GM21576 (cell line): ENCODE measurements around the gene PLEKHG3.

Experiments used
- ATAC-seq: cut with Tn5 transposase; IDR thresholded peaks from one replicate; pipeline ENCODE4 v1.9.1; 2021; ENCODE audit warnings: mild to moderate bottlenecking, moderate library complexity; ENCODE audit not compliant: unreplicated experiment

PLEKHG3 gene

DNA sequence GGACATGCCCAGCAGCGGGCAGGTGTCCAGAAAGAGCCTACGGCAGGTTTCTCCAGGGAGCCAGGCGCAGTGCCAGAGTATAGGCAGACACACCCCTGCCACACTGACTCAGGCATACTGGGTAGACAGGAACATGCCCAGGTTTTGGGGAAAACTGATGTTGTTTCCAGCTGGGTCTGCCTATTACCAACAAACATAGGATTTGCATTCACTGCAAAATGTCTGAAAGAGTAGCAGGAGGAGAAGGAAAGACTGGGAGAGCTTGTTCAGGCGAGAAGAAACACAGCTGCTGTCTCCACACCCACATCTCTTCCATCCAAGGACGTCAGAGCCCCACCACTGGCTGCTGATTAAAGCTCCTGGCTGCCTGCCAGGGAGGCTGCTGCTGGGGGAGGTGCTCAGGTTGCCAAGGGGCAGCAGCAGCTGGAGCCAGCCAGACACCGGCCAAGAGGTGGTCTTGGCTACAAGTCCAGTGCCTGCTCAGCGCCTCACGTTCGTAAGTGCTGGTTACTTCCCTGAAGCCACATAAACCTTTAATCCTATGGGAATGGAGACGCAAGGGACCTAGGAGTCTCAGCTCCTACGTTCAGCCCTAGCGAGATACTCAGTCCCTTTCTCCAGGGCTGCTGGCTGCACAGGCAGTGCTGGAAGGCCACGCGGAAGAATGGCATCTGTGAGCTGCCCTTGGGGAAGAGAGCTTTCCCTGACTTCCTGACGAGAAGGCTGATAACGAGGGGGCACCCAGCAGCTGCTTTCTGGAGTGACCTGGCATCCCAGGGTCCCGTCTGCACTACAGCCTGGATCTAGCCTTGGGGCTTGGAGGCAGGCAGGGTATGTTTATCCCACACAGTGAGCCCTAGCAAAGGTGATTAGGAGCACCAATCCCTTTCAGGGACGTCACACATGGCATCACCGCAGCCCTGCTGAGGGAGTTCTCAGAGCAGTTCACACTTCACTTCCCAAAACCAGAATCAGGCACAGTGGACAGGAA is 58.1 kb downstream of the PLEKHG3 start:
- ATAC-seq = no peak

GRCh38 chr14:64763085-64763782 is 59.0 kb downstream of the PLEKHG3 start:
- no peak for ATAC-seq

GRCh38 chr14:64763801-64764621 is 59.8 kb downstream of the PLEKHG3 start:
- no peak for ATAC-seq

DNA sequence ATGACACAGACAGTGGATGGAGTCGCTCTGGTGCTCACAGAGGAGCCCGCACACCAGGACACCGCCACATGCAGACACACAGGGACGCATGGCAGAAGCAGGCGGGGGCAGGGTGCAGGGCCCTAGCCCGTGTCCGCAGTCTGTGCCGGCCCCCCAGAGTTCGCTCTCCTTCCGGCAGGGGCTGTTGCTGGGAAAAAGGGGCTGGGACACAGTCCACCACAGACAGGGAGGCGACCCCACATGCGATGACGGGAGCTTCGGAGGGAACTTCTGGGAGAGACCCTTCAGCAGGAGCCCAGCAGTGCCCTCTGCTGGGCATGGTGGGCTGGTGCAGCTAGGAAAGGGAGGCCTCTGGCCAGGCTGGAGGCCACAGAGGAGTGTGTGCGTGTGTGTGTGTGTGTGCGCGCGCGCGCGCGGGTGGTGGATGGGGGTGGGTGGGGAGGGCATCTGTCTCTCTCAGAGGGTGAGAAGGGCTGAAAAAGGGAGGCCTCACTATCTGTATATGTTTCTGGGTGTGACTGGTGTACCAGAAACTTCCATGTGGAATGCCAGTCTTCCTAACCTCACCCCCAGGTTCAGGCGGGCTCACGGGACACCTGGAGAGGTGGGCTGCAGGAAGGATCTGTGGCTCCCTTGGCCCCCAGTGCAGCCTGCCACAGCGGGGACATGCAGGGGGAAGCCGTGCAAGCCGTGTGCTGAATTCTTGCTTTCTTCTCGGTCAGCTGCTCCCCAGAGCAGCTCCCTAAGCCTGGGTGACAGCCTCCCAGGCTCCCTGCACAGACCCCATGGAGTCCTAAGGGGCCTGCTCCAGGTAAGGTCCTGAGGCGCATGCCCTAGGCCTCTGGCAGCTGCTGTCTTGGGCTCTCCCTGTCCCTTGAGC is 60.7 kb downstream of the PLEKHG3 start:
- ATAC-seq = no peak

- ATAC-seq = no peak
These were observed 61.6 kb downstream of the PLEKHG3 start for GRCh38 chr14:64765740-64766302.

DNA sequence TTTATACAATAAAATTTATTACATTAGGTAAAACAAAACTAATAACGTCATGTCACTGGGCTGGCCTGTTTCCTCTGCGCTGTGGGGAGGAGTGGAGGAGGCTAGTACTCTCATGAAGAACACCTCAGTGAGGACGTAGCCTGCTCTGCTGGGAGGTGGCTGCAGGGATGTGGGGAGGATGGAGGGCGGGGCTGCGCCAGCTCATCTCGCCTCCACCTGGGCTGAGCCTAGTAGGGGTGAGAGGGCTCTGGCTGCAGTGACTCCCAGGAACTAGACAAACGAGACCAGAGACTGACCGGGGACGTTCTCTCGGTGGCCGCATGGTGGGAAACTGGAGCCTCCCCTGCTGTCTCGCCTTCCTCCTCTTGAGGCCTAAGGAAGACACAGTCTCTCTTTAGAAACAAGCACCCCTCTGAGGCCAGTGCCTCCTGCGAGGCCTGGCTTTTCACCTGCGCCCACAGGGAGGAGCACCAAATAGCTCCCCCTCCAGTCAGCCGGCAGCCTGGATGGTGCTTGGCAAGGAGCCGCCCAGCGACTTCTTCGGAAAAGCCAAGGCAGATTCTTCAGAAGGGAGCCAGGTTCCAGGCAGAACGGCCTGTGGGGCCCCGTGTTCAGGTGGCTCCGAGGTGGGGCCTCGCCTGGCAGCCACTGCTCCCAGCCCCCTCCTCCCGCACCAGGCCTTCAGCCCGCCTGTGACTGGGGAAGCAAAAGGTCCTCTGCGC is 62.4 kb downstream of the PLEKHG3 start:
- no peak for ATAC-seq

GRCh38 chr14:64767215-64767964 is 63.2 kb downstream of the PLEKHG3 start:
- no peak for ATAC-seq

- ATAC-seq = no peak
These were observed 64.3 kb downstream of the PLEKHG3 start for GRCh38 chr14:64768401-64769095.

DNA sequence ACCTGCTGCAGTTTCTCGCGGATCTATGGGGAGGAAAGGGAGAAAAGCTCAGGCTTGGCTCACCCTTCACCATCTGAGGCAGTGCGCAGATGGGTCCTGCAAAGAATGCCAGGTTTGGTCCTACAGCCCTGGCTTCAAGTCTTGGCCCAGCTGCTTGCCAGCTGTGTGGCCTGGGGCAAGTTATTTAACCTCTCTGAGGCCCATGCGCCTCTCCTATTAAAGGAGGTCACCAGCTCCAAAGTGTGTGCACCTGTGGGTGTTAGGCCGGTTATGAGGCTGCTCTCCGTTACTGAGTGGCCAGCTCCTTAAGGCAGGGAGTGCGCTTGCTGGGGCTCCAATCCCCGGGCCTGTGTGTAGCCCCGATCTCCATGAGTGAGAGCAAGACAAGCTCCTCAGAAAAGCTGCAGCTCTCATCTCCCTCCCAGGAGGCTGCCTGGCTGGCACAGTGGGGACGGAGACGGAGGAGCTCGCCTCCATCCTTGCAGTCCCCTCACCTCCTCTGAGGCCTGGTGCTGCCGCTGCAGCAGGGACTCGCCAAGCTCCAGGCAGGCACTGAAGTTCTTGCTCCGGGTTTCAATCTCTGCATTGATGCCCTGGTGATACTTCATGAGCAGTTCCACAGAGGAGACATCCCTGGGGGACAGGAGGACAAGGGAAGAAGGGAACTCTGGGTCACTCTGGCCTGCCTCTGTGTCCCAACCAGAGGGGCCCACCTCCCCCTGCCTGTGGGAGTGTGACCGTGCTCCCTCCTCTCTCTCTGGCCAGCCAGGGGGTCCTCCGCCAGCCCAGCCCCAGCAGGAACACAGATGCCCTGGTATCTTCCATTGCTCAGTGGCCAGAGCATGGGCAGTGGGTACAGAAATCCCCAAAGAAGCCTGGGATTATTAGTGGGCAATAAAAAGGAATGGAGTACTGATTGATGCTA is 65.1 kb downstream of the PLEKHG3 start:
- no peak for ATAC-seq

DNA sequence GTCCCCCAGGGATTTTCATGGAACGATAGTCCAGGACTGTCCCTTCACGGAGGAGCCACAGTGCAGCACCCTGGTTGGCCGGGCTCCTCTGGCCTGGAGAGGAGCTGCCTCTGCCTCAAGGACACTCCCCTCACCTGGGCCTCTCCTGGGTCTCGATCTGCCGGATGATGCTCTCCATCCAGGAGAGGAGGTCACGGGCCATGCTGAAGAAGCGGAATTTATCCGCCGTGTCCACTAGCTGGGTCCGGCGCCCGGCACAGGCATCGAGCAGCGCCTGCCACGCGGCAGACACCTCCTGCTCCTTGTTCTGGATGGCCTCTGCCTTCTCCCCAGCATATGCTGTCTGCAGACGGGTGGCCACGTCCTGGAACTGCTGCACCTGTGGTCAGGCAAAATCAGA is 66.5 kb downstream of the PLEKHG3 start:
- no peak for ATAC-seq

GRCh38 chr14:64771161-64771560 is 66.9 kb downstream of the PLEKHG3 start:
- no peak for ATAC-seq

DNA sequence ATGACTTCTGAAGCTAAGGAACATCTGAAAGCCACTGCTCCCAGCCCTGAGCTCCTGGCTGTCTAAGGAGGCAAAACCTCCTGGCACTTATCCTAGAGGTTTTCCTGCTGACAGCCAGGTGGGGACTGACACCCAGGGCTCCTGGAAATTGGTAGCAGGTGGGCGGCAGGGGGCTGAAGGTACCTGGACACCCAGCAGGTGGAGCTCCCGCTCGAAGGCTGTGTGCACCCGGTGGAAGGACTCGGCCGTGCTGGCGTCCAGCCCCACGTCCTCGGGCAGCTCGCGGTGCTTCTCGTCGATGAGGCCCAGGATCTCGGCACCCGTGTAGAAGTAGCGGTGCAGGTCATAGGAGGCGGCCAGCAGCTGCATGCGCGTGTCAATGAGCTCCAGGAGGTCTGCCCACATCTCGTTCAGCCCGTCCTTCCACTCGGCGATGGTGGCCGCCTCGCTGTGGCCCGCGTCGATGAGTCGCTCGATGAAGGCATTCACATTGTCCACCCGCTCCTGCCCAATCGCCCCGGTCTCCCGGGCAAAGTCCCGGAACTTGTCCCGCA is 68.2 kb downstream of the PLEKHG3 start:
- ATAC-seq = no peak

GRCh38 chr14:64773046-64773445 is 68.8 kb downstream of the PLEKHG3 start:
- no peak for ATAC-seq

- ATAC-seq = no peak
These were observed 69.4 kb downstream of the PLEKHG3 start for GRCh38 chr14:64773577-64773976.

GRCh38 chr14:64774272-64774671 is 70.0 kb downstream of the PLEKHG3 start:
- no peak for ATAC-seq

GRCh38 chr14:64775081-64775777 is 71.0 kb downstream of the PLEKHG3 start:
- no peak for ATAC-seq
